Type B pancreatic cell (in vitro differentiated cells): ENCODE measurements around the gene PARD3. TPM values are rescaled to one million over a fixed set of nuclear protein-coding genes. Genes with fewer than 3 reads are reported as not detected.

Experiments
- DNase-seq: peaks from one replicate; pipeline ENCODE4 v3.0.0; 2021; ENCODE audit warnings: mixed read lengths; ENCODE audit not compliant: unreplicated experiment; ENCODE audit errors: extremely low spot score
- H3K27ac Mint-ChIP-seq: 2 replicates; pipeline ENCODE4 v1.8.0; 2021; ENCODE audit warnings: mild to moderate bottlenecking, mixed read lengths
- H3K27me3 Mint-ChIP-seq: 2 replicates; pipeline ENCODE4 v1.8.0; 2021; ENCODE audit warnings: mixed read lengths
- H3K36me3 Mint-ChIP-seq: 2 replicates; pipeline ENCODE4 v1.8.0; 2021; ENCODE audit warnings: mixed read lengths
- H3K4me1 Mint-ChIP-seq: one replicate; pipeline ENCODE4 v1.8.0; 2021; ENCODE audit warnings: mixed read lengths; ENCODE audit not compliant: unreplicated experiment
- H3K4me3 Mint-ChIP-seq: 2 replicates; pipeline ENCODE4 v1.8.0; 2021; ENCODE audit warnings: mild to moderate bottlenecking, mixed read lengths
- H3K9me3 Mint-ChIP-seq: 2 replicates; pipeline ENCODE4 v1.8.0; 2021; ENCODE audit warnings: mixed read lengths
- total RNA-seq: library from RNA; stranded (reverse); gene quantifications from 2 replicates; pipeline ENCODE4 v1.2.1, GENCODE V29; 2021; ENCODE audit warnings: low replicate concordance
- TF ChIP-seq, protein P1 (sequence below): fragments of 200-600 bp; sonication (generic); conservative IDR thresholded peaks from 2 replicates; pipeline ENCODE4 v1.5.0; 2021; ENCODE audit warnings: antibody characterized with exemption, mild to moderate bottlenecking

PARD3 gene
- total RNA-seq, 1 donor from 2014 or later = 52.3 TPM

DNA sequence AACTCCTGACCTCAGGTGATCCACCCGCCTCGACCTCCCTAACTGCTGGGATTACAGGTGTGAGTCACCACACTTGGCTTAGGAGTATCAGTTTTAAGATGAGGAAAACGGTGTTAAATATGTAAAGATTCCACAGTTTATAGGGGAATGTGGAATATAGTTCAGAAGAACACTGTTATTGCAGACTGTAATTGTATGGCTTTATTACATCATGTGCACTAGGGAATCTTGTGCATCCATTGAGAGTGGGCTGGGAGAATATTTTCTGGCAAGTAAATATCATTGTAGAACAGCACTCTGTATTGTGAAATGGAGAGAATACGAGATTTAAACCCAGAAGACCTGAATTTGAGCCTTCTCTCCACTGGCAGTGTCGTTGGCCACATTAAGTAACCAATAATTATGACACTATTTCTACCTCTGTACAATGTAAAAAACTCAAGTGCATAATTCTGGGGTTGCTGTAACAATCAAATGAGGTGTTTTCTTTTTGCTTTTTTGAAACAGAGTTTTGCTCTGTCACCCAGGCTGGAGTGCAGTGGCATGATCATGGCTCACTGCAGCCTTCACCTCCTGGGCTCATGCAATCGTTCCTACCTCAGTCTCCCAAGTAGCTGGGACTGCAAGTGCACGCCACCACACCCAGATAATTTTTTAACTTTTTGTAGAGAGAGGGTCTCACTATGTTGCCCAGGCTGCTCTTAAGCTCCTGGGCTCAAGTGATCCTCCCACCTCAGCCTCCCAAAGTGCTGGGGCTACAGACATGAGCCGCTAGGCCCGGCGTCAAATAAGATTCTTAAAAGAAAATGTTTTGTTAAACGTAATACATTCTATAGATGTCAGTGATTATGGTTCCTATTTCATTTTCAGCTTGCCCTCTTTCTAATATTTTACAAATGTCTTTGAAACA lies 12.0 kb upstream of the PARD3 start:
- H3K27me3 Mint-ChIP-seq = peaks cover 2% of the 10 kb centered on the region
- no peak for DNase-seq
- peaks cover 16% of the 10 kb centered on the region for H3K4me1 Mint-ChIP-seq
- no peaks in the 10 kb centered on the region for H3K36me3 Mint-ChIP-seq
- TF ChIP-seq, protein P1, sequence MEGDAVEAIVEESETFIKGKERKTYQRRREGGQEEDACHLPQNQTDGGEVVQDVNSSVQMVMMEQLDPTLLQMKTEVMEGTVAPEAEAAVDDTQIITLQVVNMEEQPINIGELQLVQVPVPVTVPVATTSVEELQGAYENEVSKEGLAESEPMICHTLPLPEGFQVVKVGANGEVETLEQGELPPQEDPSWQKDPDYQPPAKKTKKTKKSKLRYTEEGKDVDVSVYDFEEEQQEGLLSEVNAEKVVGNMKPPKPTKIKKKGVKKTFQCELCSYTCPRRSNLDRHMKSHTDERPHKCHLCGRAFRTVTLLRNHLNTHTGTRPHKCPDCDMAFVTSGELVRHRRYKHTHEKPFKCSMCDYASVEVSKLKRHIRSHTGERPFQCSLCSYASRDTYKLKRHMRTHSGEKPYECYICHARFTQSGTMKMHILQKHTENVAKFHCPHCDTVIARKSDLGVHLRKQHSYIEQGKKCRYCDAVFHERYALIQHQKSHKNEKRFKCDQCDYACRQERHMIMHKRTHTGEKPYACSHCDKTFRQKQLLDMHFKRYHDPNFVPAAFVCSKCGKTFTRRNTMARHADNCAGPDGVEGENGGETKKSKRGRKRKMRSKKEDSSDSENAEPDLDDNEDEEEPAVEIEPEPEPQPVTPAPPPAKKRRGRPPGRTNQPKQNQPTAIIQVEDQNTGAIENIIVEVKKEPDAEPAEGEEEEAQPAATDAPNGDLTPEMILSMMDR = no peak
- no peak overlapping the region for H3K4me3 Mint-ChIP-seq
- no peaks in the 10 kb centered on the region for H3K9me3 Mint-ChIP-seq
- H3K27ac Mint-ChIP-seq = no peak overlapping the region

DNA sequence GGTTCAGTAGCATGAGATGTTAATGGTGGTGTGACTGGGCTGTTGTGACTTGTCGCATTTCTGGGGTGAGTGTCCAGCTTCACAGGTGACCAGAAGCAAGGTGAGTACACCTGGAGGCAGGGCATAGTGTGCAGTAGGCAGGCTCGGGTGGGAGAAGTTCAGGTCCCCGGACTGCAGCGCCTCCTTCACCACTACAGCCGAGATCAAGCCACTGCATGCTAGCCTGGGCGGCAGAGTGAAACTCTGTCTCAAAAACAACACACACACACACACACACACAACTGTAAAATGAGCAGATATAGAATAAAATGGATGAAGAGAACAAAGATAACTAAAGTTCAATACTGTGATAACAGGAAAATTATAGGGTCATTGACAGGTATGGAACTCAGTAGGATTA lies 11.1 kb upstream of the PARD3 start:
- H3K27me3 Mint-ChIP-seq = peaks cover 2% of the 10 kb centered on the region
- no peak overlapping the region for H3K4me3 Mint-ChIP-seq
- H3K4me1 Mint-ChIP-seq = peaks cover 16% of the 10 kb centered on the region
- no peaks in the 10 kb centered on the region for H3K36me3 Mint-ChIP-seq
- no peak overlapping the region for H3K27ac Mint-ChIP-seq
- DNase-seq = no peak
- H3K9me3 Mint-ChIP-seq = no peaks in the 10 kb centered on the region
- TF ChIP-seq, protein P1 = no peak

DNA sequence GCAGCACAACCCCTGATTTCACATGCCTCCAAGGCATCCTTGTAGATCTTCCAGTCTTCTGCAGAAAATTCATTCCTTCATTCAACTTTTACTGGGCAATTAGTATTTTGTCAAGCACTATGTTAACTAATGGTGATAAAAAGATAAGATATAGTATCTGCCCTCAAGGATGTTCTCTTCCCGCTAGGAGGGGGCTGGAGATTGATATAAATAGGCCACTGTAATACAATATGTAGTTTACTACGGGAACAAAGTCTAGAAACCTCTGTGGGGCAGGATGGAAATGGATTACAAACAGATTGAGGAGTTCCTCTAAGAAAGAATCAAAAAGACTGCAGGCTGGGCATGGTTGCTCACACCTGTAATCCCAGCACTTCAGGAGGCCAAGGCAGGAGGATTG lies 10.3 kb upstream of the PARD3 start:
- Mint-ChIP-seq H3K9me3 (no peaks in the 10 kb centered on the region), H3K27me3 (peaks cover 2% of the 10 kb centered on the region), H3K36me3 (no peaks in the 10 kb centered on the region), H3K4me3 (no peak overlapping the region), H3K4me1 (peaks cover 13% of the 10 kb centered on the region), H3K27ac (no peak overlapping the region)
- no peak for DNase-seq
- TF ChIP-seq, protein P1 = no peak

DNA sequence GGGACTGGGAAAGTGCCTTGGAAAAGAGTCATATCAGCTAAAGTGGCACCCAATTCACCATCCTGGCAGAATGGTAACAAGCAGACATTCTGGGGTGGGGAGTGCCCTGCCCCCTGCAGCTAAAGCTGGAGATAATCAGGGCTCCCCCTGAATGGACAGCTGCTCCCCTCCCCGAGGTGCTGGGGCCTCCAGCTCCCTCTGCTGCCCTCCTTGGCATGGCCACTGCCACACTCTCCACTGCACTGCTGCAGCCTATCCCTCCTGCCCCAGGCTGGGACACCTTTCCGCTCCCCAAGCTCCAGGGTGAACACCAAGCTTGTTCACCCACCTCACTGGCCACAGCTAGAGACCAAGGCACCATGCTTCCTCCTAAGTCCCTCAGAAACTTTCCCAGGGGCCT lies 9.8 kb upstream of the PARD3 start:
- Mint-ChIP-seq H3K27ac (no peak overlapping the region), H3K4me1 (peaks cover 8% of the 10 kb centered on the region), H3K9me3 (no peaks in the 10 kb centered on the region), H3K27me3 (peaks cover 2% of the 10 kb centered on the region), H3K36me3 (no peaks in the 10 kb centered on the region), H3K4me3 (no peak overlapping the region)
- TF ChIP-seq, protein P1 = no peak
- no peak for DNase-seq

DNA sequence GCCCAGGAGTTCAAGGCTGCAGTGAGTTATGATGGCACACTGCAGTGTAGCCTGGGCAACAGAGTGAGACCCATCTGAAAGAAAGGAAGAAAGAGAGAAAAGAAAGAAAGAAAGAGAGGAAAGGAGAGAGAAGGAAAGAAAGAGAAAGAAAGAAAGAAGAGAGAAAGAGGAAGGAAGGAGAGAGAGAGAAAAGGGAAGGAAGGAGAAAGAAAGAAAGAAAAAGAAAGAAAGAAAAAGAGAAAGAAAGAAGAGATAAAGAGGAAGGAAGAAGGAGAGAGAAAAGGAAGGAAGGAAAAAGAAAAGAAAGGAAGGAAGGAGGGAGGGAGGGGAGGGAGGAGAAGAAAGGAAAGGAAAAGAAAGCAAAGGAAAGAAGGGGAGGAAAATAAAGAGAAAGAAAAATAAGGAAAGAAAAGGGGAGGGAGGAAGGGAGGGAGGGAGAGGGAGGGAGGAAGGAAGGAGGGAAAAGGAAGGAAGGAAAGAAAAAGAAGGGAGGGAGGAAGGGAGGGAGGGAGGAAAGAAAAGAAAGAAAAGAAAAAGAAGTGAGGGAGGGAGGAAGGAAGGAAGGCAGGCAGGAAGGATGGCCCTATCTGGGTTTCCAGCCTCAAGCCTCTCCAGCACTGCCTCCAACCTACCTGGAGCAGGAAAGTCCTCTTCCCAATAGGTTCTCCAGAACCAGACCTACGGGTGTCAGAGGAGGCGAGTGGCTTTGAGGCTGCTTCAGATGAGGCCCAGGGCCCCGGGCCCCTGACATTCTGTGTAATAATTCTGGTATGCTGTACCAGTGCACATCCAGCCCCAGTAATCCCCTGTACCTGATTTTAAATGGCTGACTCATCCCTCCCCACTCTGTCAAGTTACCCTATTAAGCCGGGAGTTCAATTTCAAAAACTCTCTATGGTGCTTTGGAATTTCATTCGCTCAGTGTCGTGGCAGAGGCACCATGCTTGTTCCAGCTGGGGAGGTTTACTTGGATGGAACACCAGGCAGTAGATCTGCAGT lies 6.8 kb upstream of the PARD3 start:
- Mint-ChIP-seq H3K27ac (no peak overlapping the region), H3K36me3 (no peaks in the 10 kb centered on the region), H3K4me3 (no peak overlapping the region), H3K4me1 (peaks cover 8% of the 10 kb centered on the region), H3K27me3 (peaks cover 2% of the 10 kb centered on the region), H3K9me3 (no peaks in the 10 kb centered on the region)
- TF ChIP-seq, protein P1 = no peak
- DNase-seq = no peak
